Prostate gland (tissue), 2 donors: ENCODE data around the gene CD1D.

Experiments used
- CTCF ChIP-seq, 4 experiments: fragments of 200-600 bp in 2 of 4; fragments of 450-650 bp in 2 of 4; sonication (generic) in 2 of 4; IDR thresholded peaks; 1 replicate in 3 of 4; 2 replicates in 1 of 4; pipeline ENCODE4 v1.5.1; 2016 to 2019; ENCODE audit warnings: antibody characterized with exemption in 4 of 4, mild to moderate bottlenecking in 2 of 4, moderate library complexity in 2 of 4
- POLR2AphosphoS5 ChIP-seq: sonication (generic); formaldehyde crosslinking; IDR thresholded peaks from one replicate; pipeline ENCODE4 v1.6.1; 2017; ENCODE audit warnings: antibody characterized with exemption

DNA sequence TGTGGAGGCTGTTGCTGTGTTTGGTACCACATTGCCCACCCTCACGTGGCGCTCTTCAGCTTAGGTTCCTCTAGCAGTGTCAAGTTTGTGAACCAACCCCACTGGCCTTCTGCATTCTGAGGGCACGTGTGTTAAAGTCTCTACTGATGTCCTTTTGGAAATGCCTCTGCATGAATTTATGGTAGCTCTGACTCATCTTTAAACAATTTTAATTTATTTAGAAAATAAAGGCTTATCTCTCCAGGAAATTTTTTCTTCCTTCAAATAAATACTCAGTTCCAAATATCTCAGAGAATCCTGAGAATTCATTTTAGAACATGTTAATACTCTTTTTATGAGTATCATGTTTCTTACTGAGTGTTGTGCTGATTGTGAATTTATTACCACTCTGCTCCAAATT, 5.5 kb downstream of the CD1D start:
- TF ChIP-seq CTCF (IDR thresholded peaks at IDR 0.05) (no peak), POLR2AphosphoS5 (no peak)
